ENCODE data around the gene CERS6. TPM values are rescaled to one million over a fixed set of nuclear protein-coding genes. Genes with fewer than 3 reads are reported as not detected.

Gene CERS6
- polyA plus RNA-seq, 1 donor (not counting 4 experiments of a cell fraction or from before 2014, with no cell fraction given) = 19.5 TPM

DNA sequence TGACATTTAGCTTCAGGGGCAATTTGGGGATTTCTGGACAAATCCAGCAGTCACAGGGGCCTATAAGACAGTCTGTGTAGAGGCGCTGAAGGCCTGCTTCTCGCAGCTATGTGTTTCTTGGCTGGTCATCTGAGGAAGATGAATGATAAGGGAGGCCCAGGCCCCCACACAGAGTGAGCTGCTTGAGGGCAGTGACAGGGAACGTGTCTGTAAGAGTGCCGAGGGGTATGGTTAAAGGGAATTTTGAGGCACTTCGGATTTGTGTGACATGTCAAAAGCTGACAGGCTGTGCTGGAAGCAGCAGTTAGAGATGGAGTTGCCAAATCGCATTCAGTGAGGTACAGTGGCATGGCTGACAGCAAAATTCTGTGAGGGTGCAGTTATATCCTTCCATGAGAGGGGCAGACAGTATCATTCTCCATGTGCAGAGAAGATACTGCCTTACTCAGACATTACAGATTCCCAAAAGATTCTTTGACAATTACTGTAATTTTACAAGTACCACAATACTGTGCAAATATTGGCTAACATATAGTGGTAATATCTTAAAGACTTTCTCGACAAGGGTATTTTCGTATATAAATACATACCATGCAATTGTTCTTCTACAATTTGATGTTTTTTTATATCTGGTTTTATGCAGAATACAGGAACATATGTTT is 74.0 kb downstream of the CERS6 start:
- H3K4me1 ChIP-seq (ENCODE audit: control insufficient read depth, extremely low read depth, insufficient read depth, low read length) = peaks cover 51% of the 10 kb centered on the region
- no peak overlapping the region for H3K27ac ChIP-seq (ENCODE audit: control insufficient read depth, insufficient read depth, low read length)
- H3K36me3 ChIP-seq (ENCODE audit: control insufficient read depth in 2 of 2, extremely low read depth in 1 of 2, insufficient read depth in 2 of 2, low read length in 2 of 2) = no peaks in the 10 kb centered on the region
- no peak for DNase-seq (ENCODE audit: low read depth, low spot score)
- peaks cover 80% of the 10 kb centered on the region for H3K79me2 ChIP-seq (ENCODE audit: control insufficient read depth, insufficient read depth, low read length)
- H3K4me2 ChIP-seq (ENCODE audit: control insufficient read depth, extremely low read depth, insufficient read depth, low read depth, low read length) = no peak overlapping the region
- dilution Hi-C loops (cut with MboI; ENCODE audit: extremely low pct_ligation_motif_present, low sequenced_read_pairs) = no loop called here
- H3K9me1 ChIP-seq (ENCODE audit: control insufficient read depth, extremely low read depth, insufficient read depth, low read length) = peaks cover 2% of the 10 kb centered on the region
- no peak for TF ChIP-seq CTCF (optimal IDR thresholded peaks at IDR 0.05 in 1 of 3, IDR thresholded peaks at IDR 0.05 in 1 of 3, conservative IDR thresholded peaks at IDR 0.05 in 1 of 3; ENCODE audit: extremely low read depth in 1 of 3, insufficient read depth in 2 of 3, low read length in 3 of 3)
- TF ChIP-seq EZH2 (IDR thresholded peaks at IDR 0.05; ENCODE audit: low read length) = no peak
- no peaks in the 10 kb centered on the region for H4K20me1 ChIP-seq (ENCODE audit: control insufficient read depth, extremely low read depth, insufficient read depth, low read length)
- no peaks in the 10 kb centered on the region for H3K27me3 ChIP-seq (ENCODE audit: control insufficient read depth, extremely low read depth, insufficient read depth, low read length)
- H2AFZ ChIP-seq (ENCODE audit: control insufficient read depth, low read length) = no peak overlapping the region
- H3K9me3 ChIP-seq (ENCODE audit: control insufficient read depth, low read depth, low read length) = no peaks in the 10 kb centered on the region
- no peak overlapping the region for H3K9ac ChIP-seq (ENCODE audit: control insufficient read depth, extremely low read depth, insufficient read depth, low read length)
- no peak for FAIRE-seq
- H3K4me3 ChIP-seq (ENCODE audit: control insufficient read depth in 2 of 3, extremely low read depth in 1 of 3, insufficient read depth in 2 of 3, low read depth in 1 of 3, low read length in 3 of 3) = no peak overlapping the region

DNA sequence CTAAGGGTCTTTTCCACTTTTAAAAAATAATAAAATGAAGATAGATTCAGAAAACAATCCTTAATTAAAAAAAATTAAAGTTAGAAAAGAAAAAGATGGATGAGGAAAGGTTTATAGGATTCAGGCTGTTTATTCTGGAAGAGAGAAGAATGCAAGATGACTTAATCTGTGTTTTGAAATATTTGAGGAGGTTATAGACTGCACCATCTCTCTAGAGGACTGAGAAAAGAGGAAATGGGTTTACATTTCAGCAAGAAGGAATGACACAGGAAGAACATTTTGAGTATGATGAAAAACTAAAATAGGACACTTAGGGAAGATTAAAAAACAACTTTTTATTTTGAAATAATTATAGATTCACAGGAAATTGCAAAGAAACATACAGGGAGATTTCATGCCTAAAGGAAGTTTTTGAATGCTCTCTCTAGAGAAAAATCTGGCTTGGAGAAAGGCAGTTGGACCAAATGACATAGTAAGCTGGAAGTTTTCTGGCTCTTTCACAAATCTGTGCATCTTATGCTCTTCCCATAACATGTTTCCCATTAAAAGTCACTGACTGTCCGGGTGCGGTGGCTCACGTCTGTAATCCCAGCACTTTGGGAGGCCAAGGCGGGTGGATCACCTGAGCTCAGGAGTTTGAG is 75.0 kb downstream of the CERS6 start:
- Histone ChIP-seq H3K27me3 (ENCODE audit: control insufficient read depth, extremely low read depth, insufficient read depth, low read length) (no peaks in the 10 kb centered on the region), H4K20me1 (ENCODE audit: control insufficient read depth, extremely low read depth, insufficient read depth, low read length) (no peaks in the 10 kb centered on the region), H3K9me3 (ENCODE audit: control insufficient read depth, low read depth, low read length) (no peaks in the 10 kb centered on the region), H3K9ac (ENCODE audit: control insufficient read depth, extremely low read depth, insufficient read depth, low read length) (no peak overlapping the region), H3K4me2 (ENCODE audit: control insufficient read depth, extremely low read depth, insufficient read depth, low read depth, low read length) (no peak overlapping the region), H3K9me1 (ENCODE audit: control insufficient read depth, extremely low read depth, insufficient read depth, low read length) (peaks cover 2% of the 10 kb centered on the region), H2AFZ (ENCODE audit: control insufficient read depth, low read length) (no peak overlapping the region), H3K79me2 (ENCODE audit: control insufficient read depth, insufficient read depth, low read length) (peaks cover 78% of the 10 kb centered on the region), H3K4me1 (ENCODE audit: control insufficient read depth, extremely low read depth, insufficient read depth, low read length) (peaks cover 41% of the 10 kb centered on the region), H3K27ac (ENCODE audit: control insufficient read depth, insufficient read depth, low read length) (no peak overlapping the region), H3K4me3 (ENCODE audit: control insufficient read depth in 2 of 3, extremely low read depth in 1 of 3, insufficient read depth in 2 of 3, low read depth in 1 of 3, low read length in 3 of 3) (no peak overlapping the region), H3K36me3 (ENCODE audit: control insufficient read depth in 2 of 2, extremely low read depth in 1 of 2, insufficient read depth in 2 of 2, low read length in 2 of 2) (no peaks in the 10 kb centered on the region)
- no peak for TF ChIP-seq EZH2 (IDR thresholded peaks at IDR 0.05; ENCODE audit: low read length)
- TF ChIP-seq CTCF (optimal IDR thresholded peaks at IDR 0.05 in 1 of 3, IDR thresholded peaks at IDR 0.05 in 1 of 3, conservative IDR thresholded peaks at IDR 0.05 in 1 of 3; ENCODE audit: extremely low read depth in 1 of 3, insufficient read depth in 2 of 3, low read length in 3 of 3) = no peak
- dilution Hi-C loops (cut with MboI; ENCODE audit: extremely low pct_ligation_motif_present, low sequenced_read_pairs) = no loop called here
- FAIRE-seq (no peak), DNase-seq (ENCODE audit: low read depth, low spot score) (no peak)
